CD4-positive, alpha-beta T cell treated with Interleukin-21 for 1 hour (primary cell): ENCODE results near the gene TMEM179.
"Not testable (repeated sequence)": the region's sequence is repeated elsewhere in the genome, so short reads cannot be mapped to it uniquely, and the experiment has no call there.

Experiments
- DNase-seq: peaks from one replicate; pipeline ENCODE4 v3.0.0-alpha.2; 2020

The TMEM179 gene

GRCh38 chr14:104585966-104586697 is 18.4 kb downstream of the TMEM179 start:
- no peak for DNase-seq

- no peak for DNase-seq
Observed at GRCh38 chr14:104584557-104584956, 20.0 kb downstream of the TMEM179 start.

- no peak for DNase-seq
Observed at GRCh38 chr14:104583424-104584306, 20.9 kb downstream of the TMEM179 start.

- no peak for DNase-seq
Observed at GRCh38 chr14:104582662-104583061, 21.9 kb downstream of the TMEM179 start.

GRCh38 chr14:104582005-104582404 is 22.6 kb downstream of the TMEM179 start:
- DNase-seq: no peak

- no peak for DNase-seq
Observed at GRCh38 chr14:104581521-104581920, 23.1 kb downstream of the TMEM179 start.

GRCh38 chr14:104580961-104581360 is 23.6 kb downstream of the TMEM179 start:
- DNase-seq: no peak

GRCh38 chr14:104579939-104580338 is 24.6 kb downstream of the TMEM179 start:
- DNase-seq: not testable (repeated sequence)

- no peak for DNase-seq
Observed at GRCh38 chr14:104579507-104579906, 25.1 kb downstream of the TMEM179 start, which contains the start of gene C14orf180. C14orf180 (plus strand) TSS chr14:104579764; CDS start chr14:104586431, 6,667 bp downstream.

- DNase-seq: no peak
Observed at GRCh38 chr14:104578321-104578720, 26.3 kb downstream of the TMEM179 start.

GRCh38 chr14:104577847-104578301 is 26.7 kb downstream of the TMEM179 start:
- no peak for DNase-seq

- DNase-seq: no peak
Observed at GRCh38 chr14:104577426-104577825, 27.1 kb downstream of the TMEM179 start.

- no peak for DNase-seq
Observed at GRCh38 chr14:104576970-104577332, 27.6 kb downstream of the TMEM179 start.

- no peak for DNase-seq
Observed at GRCh38 chr14:104576232-104576969, 28.2 kb downstream of the TMEM179 start.

- DNase-seq: no peak
Observed at GRCh38 chr14:104574978-104575583, 29.5 kb downstream of the TMEM179 start.

GRCh38 chr14:104574536-104574935 is 30.0 kb downstream of the TMEM179 start:
- no peak for DNase-seq

- DNase-seq: no peak
Observed at GRCh38 chr14:104573930-104574329, 30.6 kb downstream of the TMEM179 start.

GRCh38 chr14:104572668-104573067 is 31.9 kb downstream of the TMEM179 start:
- no peak for DNase-seq

- DNase-seq: no peak
Observed at GRCh38 chr14:104572024-104572626, 32.4 kb downstream of the TMEM179 start.

- DNase-seq: no peak
Observed at GRCh38 chr14:104571246-104571645, 33.3 kb downstream of the TMEM179 start.

GRCh38 chr14:104569435-104569834 is 35.1 kb downstream of the TMEM179 start:
- no peak for DNase-seq

- no peak for DNase-seq
Observed at GRCh38 chr14:104568620-104569019, 36.0 kb downstream of the TMEM179 start.

- no peak for DNase-seq
Observed at GRCh38 chr14:104567957-104568225, 36.7 kb downstream of the TMEM179 start.
